DMS79 (cell line): ENCODE measurements around the gene FAM236B.
"Not testable (repeated sequence)": the region's sequence is repeated elsewhere in the genome, so short reads cannot be mapped to it uniquely, and the experiment has no call there.

ENCODE experiments used
- DNase-seq: peaks from one replicate; lab custom pipeline; 2025; lab: John Stamatoyannopoulos, UW

FAM236B gene

GRCh38 chrX:72782560-72782959 lies at the start of gene FAM236B:
TSS of gene FAM236B (minus strand) at chrX:72782660. CDS start at chrX:72782560, 100 bp downstream.
- DNase-seq, result not testable (repeated sequence)

- DNase-seq, result not testable (repeated sequence)
Measured at GRCh38 chrX:72830701-72831100, 48.2 kb upstream of the FAM236B start.

DNA sequence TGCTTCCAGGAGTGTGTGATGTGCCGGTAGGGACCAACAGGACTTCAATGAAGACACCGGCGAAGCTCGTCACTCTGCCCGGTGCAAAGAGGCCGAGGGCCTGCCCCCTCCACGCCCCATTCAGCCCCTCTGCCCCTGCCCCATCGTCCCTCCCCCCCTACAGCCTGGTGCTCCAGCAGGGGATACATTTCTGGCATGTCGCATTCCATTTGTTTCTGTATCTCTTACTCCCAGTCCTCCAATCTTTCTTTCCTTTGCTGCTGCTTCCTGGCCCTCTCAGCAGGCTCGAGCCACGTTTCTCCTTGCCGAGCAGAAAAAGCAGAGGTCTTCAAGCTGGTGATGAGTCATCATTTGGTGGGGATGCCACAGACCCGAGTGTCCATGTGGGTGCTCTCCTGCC lies 25.6 kb upstream of the FAM236B start, which contains the start of gene FAM236D:
Gene FAM236D, minus strand, starts transcription at position 101 of the 400 bp plus-strand sequence. Its CDS starts 100 bp downstream, at position 1.
- not testable (repeated sequence) for DNase-seq

GRCh38 chrX:72790390-72790789 lies 7.9 kb upstream of the FAM236B start:
- DNase-seq, result not testable (repeated sequence)

DNA sequence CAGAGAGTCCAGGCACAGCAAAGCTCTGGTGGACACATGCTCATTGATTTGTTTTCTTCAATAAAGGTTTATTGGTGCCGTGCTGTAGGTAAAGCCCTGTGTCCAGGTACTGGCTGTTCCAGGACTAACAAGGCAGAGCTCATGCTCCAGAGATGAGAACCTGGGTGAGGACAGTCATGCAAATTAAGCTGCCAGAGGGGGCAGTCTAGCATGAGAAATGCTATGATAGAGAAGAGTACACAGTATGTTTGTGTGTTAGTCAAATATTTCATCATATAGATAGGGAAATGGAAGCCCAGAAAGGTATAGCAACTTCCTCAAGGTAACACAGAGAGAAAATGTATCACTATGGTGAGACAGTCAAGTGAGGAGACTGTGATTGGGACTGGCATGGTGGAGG lies 5.7 kb upstream of the FAM236B start:
- DNase-seq, result not testable (repeated sequence)

GRCh38 chrX:72783964-72784363 lies 1.5 kb upstream of the FAM236B start:
- not testable (repeated sequence) for DNase-seq

GRCh38 chrX:72783365-72783936 lies 991 bp upstream of the FAM236B start:
- not testable (repeated sequence) for DNase-seq

- not testable (repeated sequence) for DNase-seq
Measured at GRCh38 chrX:72778146-72778545, 4.3 kb downstream of the FAM236B start.

DNA sequence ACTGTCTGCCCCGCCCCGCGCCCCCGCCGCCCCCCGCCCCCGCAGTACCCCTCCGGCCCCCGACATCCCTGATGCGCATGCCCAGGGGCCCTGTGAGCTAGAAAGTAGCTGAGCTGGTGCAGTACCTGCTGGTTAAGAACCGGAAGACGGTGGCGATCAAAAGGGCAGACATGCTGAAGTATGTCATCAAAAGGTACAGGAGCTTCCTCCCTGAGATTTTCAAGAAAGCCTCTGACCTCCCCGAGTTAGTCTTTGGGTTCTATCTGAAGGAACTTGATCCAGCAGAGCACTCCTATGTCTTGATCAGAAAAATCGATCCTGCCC lies 5.0 kb downstream of the FAM236B start:
- DNase-seq, result not testable (repeated sequence)

DNA sequence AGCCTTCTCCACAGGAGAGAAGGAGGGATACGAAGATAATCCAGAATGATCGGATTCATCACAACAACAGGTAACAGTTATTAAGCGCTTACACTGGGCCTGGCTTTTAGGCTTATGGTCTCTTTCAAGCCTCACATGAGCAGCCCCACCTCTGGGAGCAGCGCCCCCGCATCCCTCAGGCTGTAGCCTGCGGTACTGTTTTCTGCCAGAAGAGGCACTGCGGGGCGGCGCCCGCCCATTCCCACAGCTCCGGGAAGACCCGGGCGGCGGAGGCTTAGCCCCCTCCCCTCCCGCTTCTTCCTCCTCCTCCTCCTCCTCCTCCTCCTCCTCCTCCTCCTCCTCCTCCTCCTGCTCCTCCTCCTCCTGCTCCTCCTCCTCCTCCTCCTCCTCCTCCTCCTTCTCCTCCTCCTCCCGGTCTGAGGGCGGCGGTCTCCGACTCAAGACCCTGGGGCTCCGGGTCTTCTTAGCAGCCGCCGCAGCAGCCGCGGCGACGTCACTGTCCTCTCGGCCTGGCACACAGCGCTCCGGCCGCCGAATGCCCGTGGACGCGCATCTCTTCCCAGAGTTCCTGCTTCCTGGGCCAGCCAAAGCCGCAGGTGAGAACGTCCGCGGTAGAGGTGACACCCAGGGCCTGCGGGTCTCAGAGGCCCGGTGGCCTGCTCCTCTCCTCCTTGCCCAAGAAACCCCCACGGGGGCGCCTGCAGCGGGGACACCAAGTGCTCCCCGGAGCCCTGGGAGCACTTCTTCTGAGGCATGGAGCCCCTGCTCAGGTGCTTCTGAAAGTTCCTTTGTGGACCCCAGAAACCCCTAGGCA lies 5.6 kb downstream of the FAM236B start, which contains the start of gene DMRTC1B:
Gene DMRTC1B, plus strand, starts transcription at position 238 of the 814 bp plus-strand sequence. CDS start 68,246 bp downstream, outside the sequence.
- DNase-seq, result not testable (repeated sequence)

DNA sequence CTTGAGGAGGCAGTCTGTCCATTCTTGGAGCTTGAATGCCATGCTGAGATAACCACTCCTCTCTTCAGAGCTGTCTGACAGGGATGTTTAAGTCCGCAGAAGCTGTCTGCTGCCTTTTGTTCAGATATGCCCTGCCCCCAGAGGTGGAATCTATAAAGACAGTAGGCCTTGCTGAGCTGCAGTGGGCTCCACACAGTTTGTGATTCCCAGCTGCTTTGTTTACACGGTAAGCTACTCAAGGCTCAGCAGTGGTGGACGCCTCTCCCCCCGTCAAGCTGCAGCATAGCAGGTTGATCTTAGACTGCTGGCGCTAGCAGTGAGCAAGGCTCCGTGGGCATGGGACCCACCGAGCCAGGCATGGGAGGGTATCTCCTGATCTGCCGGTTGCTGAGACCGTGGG lies 22.0 kb downstream of the FAM236B start:
- DNase-seq, result not testable (repeated sequence)

DNA sequence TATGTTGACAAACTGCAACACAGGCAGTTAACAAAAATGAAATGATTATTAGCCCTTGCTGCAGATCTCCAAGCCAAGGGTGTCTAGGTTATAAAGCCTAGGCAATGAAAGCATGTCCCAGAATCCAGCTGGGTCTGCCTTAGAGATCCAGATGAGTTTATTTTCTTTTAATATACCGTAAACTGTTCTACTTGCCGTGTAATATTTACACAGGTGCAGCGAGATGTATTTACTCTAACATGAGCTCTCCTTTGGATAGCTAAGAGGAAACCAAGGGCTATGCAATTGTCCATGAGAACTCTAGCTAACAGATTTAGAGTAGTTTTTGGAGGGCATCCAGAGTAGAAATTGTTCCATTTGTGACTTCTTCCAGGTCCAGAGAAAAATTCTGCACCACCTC lies 33.9 kb downstream of the FAM236B start:
- DNase-seq, result not testable (repeated sequence)

DNA sequence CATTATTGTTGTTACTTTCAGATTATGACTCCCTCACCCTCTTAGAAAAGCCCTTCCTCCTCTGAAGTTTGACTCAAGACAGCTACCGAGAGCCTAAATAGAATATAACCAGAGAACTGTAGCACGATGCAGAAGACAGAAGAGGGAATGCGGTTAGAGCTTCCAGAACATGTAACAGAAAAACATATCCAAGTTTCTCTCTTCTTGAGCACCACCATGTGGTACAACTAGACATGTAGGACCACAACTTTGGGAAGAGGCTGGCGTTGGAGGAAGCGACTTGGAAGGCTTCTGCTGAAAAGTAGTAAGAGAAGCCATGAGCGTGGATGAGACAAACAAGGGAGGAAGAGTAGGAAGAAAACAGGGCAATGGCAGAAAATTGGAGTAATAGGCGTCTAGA lies 36.9 kb downstream of the FAM236B start:
- not testable (repeated sequence) for DNase-seq

DNA sequence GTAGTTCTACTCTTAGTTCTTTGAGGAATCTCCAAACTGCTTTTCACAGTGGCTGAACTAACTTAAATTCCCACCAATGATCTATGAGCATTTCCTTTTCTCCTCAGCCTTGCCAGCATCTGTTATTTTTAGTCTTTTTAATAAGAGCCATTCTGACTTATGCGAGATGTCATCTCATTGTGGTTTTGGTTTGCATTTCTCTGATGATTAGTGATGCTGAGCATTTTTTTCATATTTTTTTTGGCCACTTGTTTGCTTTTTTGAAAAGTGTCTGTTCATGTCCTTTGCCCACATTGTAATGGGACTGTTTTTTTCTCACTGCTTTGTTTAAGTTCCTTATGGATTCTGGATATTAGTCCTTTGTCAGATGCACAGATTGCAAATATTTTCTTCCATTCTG lies 46.9 kb downstream of the FAM236B start:
- no peak for DNase-seq

DNA sequence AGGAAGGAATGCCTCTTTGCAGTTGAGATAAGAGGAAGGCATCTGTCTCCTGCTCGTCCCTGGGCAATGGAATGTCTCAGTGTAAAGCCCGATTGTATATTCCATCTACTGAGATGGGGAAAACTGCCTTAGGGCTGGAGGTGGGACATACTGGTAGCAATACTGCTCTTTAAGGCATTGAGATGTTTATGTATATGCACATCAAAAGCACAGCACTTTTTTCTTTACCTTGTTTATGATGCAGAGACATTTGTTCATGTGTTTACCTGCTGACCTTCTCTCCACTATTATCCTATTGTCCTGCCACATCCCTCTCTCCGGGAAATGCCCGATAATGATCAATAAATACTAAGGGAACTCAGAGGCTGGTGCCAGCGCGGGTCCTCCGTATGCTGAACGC lies 48.8 kb downstream of the FAM236B start:
- not testable (repeated sequence) for DNase-seq
